Ecto neural progenitor cell (in vitro differentiated cells): Measurements from ENCODE around the gene NUB1.
A peak's percentile ranks its signal among the peaks of the same experiment; 100 is the strongest.

Experiments used
- DNase-seq: peaks from one replicate; pipeline ENCODE4 v3.0.0-alpha.2; 2018; ENCODE audit warnings: low spot score

The NUB1 gene

GRCh38 chr7:151377406-151377805 is 35.8 kb downstream of the NUB1 start:
- DNase-seq, result no peak

- DNase-seq, result no peak
Observed at GRCh38 chr7:151378011-151378410, 36.4 kb downstream of the NUB1 start.

GRCh38 chr7:151378496-151379192 is 37.0 kb downstream of the NUB1 start:
- DNase-seq, result no peak

GRCh38 chr7:151379193-151379520 is 37.5 kb downstream of the NUB1 start:
- no peak for DNase-seq

- DNase-seq, result no peak
Observed at GRCh38 chr7:151379534-151380198, 38.1 kb downstream of the NUB1 start.

GRCh38 chr7:151380199-151381097 is 38.8 kb downstream of the NUB1 start:
- no peak for DNase-seq

- no peak for DNase-seq
Observed at GRCh38 chr7:151381098-151381347, 39.4 kb downstream of the NUB1 start.

GRCh38 chr7:151381348-151382078 is 39.9 kb downstream of the NUB1 start:
- DNase-seq, result peak; percentile 67

- no peak for DNase-seq
Observed at GRCh38 chr7:151382079-151382885, 40.7 kb downstream of the NUB1 start.

GRCh38 chr7:151383638-151384351 is 42.2 kb downstream of the NUB1 start:
- no peak for DNase-seq

GRCh38 chr7:151384352-151384697 is 42.7 kb downstream of the NUB1 start:
- no peak for DNase-seq

GRCh38 chr7:151384776-151385625 is 43.4 kb downstream of the NUB1 start:
- DNase-seq, result peak; percentile 42

- DNase-seq, result no peak
Observed at GRCh38 chr7:151385626-151386300, 44.2 kb downstream of the NUB1 start.

GRCh38 chr7:151386301-151387160 is 44.9 kb downstream of the NUB1 start:
- DNase-seq, result no peak

- DNase-seq, result no peak
Observed at GRCh38 chr7:151387161-151388006, 45.8 kb downstream of the NUB1 start.

GRCh38 chr7:151388007-151388297 is 46.3 kb downstream of the NUB1 start:
- DNase-seq, result no peak

GRCh38 chr7:151388430-151388829 is 46.8 kb downstream of the NUB1 start:
- DNase-seq, result no peak
